Mesenchymal stem cell (in vitro differentiated cells and primary cell): ENCODE results near the gene MKLN1.

Experiments
- DNase-seq: peaks from one replicate; pipeline ENCODE4 v3.0.0-alpha.2; 2013
- H2AFZ ChIP-seq: one replicate; pipeline ENCODE4 v1.6.1; 2013; ENCODE audit warnings: low read depth, mild to moderate bottlenecking, control low read depth, inconsistent platforms, low read length, moderate library complexity
- H2AK5ac ChIP-seq: 2 replicates; pipeline ENCODE4 v1.6.1; 2013; ENCODE audit warnings: low read length, moderate library complexity, mild to moderate bottlenecking, inconsistent platforms; ENCODE audit not compliant: severe bottlenecking
- H2BK120ac ChIP-seq: one replicate; pipeline ENCODE4 v1.6.1; 2013; ENCODE audit warnings: low read depth, mild to moderate bottlenecking, inconsistent platforms, low read length, moderate library complexity
- H2BK12ac ChIP-seq, 2 experiments: one replicate each; pipeline ENCODE4 v1.6.1; 2013; ENCODE audit warnings: inconsistent platforms in 2 of 2, low read length in 2 of 2, mild to moderate bottlenecking in 2 of 2, moderate library complexity in 2 of 2, control low read depth in 1 of 2
- H2BK15ac ChIP-seq: one replicate; pipeline ENCODE4 v1.6.1; 2013; ENCODE audit warnings: mild to moderate bottlenecking, low read depth, inconsistent platforms; ENCODE audit not compliant: poor library complexity, severe bottlenecking
- H2BK5ac ChIP-seq: 2 replicates; pipeline ENCODE4 v1.6.1; 2013; ENCODE audit warnings: low read depth, mild to moderate bottlenecking, low read length, control low read depth, inconsistent platforms; ENCODE audit not compliant: poor library complexity, severe bottlenecking
- H3K14ac ChIP-seq, 2 experiments: one replicate each; pipeline ENCODE4 v1.6.1; 2013; ENCODE audit warnings: inconsistent platforms in 2 of 2, low read length in 2 of 2, control low read depth in 1 of 2, mild to moderate bottlenecking in 1 of 2, moderate library complexity in 1 of 2
- H3K18ac ChIP-seq, 2 experiments: one replicate each; pipeline ENCODE4 v1.6.1; 2013; ENCODE audit warnings: inconsistent platforms in 2 of 2, low read length in 2 of 2, control low read depth in 1 of 2, low read depth in 1 of 2, mild to moderate bottlenecking in 1 of 2
- H3K23ac ChIP-seq, 2 experiments: one replicate each; pipeline ENCODE4 v1.6.1; 2013; ENCODE audit warnings: inconsistent platforms in 2 of 2, low read length in 2 of 2, mild to moderate bottlenecking in 2 of 2, moderate library complexity in 2 of 2, control low read depth in 1 of 2
- H3K27ac ChIP-seq: 2 replicates; pipeline ENCODE4 v1.5.1; 2013; ENCODE audit warnings: mild to moderate bottlenecking, moderate library complexity, low read length, control low read depth, inconsistent platforms; ENCODE audit not compliant: poor library complexity, severe bottlenecking
- H3K27me3 ChIP-seq, 2 experiments: 2 replicates each; pipeline versions ENCODE4 v1.6.1 to v1.7.0; 2013; ENCODE audit warnings: low read length in 2 of 2, mild to moderate bottlenecking in 2 of 2, moderate library complexity in 2 of 2, control low read depth in 1 of 2, inconsistent platforms in 1 of 2; ENCODE audit not compliant: control insufficient read depth in 1 of 2, insufficient read depth in 1 of 2
- H3K36me3 ChIP-seq, 2 experiments: 2 replicates each; pipeline versions ENCODE4 v1.6.1 to v1.7.0; 2013; ENCODE audit warnings: low read length in 2 of 2, control low read depth in 1 of 2, inconsistent platforms in 1 of 2, low read depth in 1 of 2, mild to moderate bottlenecking in 1 of 2; ENCODE audit not compliant: insufficient read depth in 2 of 2, control insufficient read depth in 1 of 2
- H3K4ac ChIP-seq, 2 experiments: one replicate each; pipeline ENCODE4 v1.6.1; 2013; ENCODE audit warnings: inconsistent platforms in 2 of 2, low read length in 2 of 2, mild to moderate bottlenecking in 2 of 2, moderate library complexity in 2 of 2, control low read depth in 1 of 2, low read depth in 1 of 2
- H3K4me1 ChIP-seq: 2 replicates; pipeline ENCODE4 v1.6.1; 2013; ENCODE audit warnings: low read depth, low read length, control low read depth; ENCODE audit not compliant: control insufficient read depth, insufficient read depth
- H3K4me2 ChIP-seq: 2 replicates; pipeline ENCODE4 v1.6.1; 2013; ENCODE audit warnings: low read length, mild to moderate bottlenecking, inconsistent platforms; ENCODE audit not compliant: poor library complexity, severe bottlenecking
- H3K4me3 ChIP-seq, 2 experiments: 2 replicates each; pipeline versions ENCODE4 v1.5.1 to v1.7.0; 2013; ENCODE audit warnings: low read length in 2 of 2, mild to moderate bottlenecking in 2 of 2, control low read depth in 1 of 2, low read depth in 1 of 2; ENCODE audit not compliant: insufficient read depth in 1 of 2
- H3K79me1 ChIP-seq: replicated peaks from 2 replicates; pipeline ENCODE4 v1.6.1; 2013; ENCODE audit warnings: mild to moderate bottlenecking, control low read depth, low read length, inconsistent platforms; ENCODE audit not compliant: poor library complexity, severe bottlenecking
- H3K9ac ChIP-seq: 2 replicates; pipeline ENCODE4 v1.7.0; 2013; ENCODE audit warnings: mild to moderate bottlenecking, low read length, moderate library complexity
- H3K9me3 ChIP-seq: 2 replicates; pipeline ENCODE4 v1.7.0; 2013; ENCODE audit warnings: mild to moderate bottlenecking, low read length; ENCODE audit not compliant: control insufficient read depth
- H4K8ac ChIP-seq: one replicate; pipeline ENCODE4 v1.6.1; 2013; ENCODE audit warnings: inconsistent platforms, mild to moderate bottlenecking, low read length, moderate library complexity
- H4K91ac ChIP-seq: one replicate; pipeline ENCODE4 v1.6.1; 2013; ENCODE audit warnings: mild to moderate bottlenecking, low read length, inconsistent platforms
- WGBS: methylation state at CpG from one replicate; pipeline ENCODE4 v1.1.7; 2013; ENCODE audit warnings: mixed read lengths; 5-methylcytosine and 5-hydroxymethylcytosine counted together

The MKLN1 gene

GRCh38 chr7:131371411-131371810, 43.7 kb downstream of the MKLN1 start:
- Histone ChIP-seq H3K4me3 (no peak overlapping the region), H2AK5ac (no peak overlapping the region), H3K36me3 (peaks cover 0 to 3% of the 10 kb centered on the region in 2 experiments), H2BK12ac (no peak overlapping the region), H3K9me3 (no peaks in the 10 kb centered on the region), H3K79me1 (peaks cover 2% of the 10 kb centered on the region), H2AFZ (no peak overlapping the region), H3K4ac (no peak overlapping the region), H3K14ac (no peak overlapping the region), H3K18ac (no peak overlapping the region), H3K27ac (no peak overlapping the region), H2BK5ac (no peak overlapping the region), H4K8ac (no peak overlapping the region), H3K23ac (no peak overlapping the region), H3K27me3 (no peaks in the 10 kb centered on the region), H3K4me1 (peaks cover 4% of the 10 kb centered on the region), H3K4me2 (no peak overlapping the region), H3K9ac (no peak overlapping the region), H4K91ac (no peak overlapping the region), H2BK120ac (no peak overlapping the region), H2BK15ac (no peak overlapping the region)
- 100% methylated on average over 1 of the region's 2 CpGs for WGBS
- no peak for DNase-seq

- H2BK15ac ChIP-seq, result no peak overlapping the region
- peaks cover 4% of the 10 kb centered on the region for H3K4me1 ChIP-seq
- H4K91ac ChIP-seq, result no peak overlapping the region
- H3K27ac ChIP-seq, result no peak overlapping the region
- H3K23ac ChIP-seq, result no peak overlapping the region
- no peak overlapping the region for H2AK5ac ChIP-seq
- H3K9me3 ChIP-seq, result no peaks in the 10 kb centered on the region
- H3K9ac ChIP-seq, result no peak overlapping the region
- H3K18ac ChIP-seq, result no peak overlapping the region
- H3K36me3 ChIP-seq, result peaks cover 0 to 9% of the 10 kb centered on the region in 2 experiments
- H4K8ac ChIP-seq, result no peak overlapping the region
- H3K79me1 ChIP-seq, result peaks cover 2% of the 10 kb centered on the region
- H3K4ac ChIP-seq, result no peak overlapping the region
- H2BK120ac ChIP-seq, result no peak overlapping the region
- no peak overlapping the region for H2AFZ ChIP-seq
- no peak overlapping the region for H3K4me3 ChIP-seq
- H3K4me2 ChIP-seq, result no peak overlapping the region
- 100% methylated on average over 1 of the region's 1 CpG for WGBS
- H2BK12ac ChIP-seq, result no peak overlapping the region
- DNase-seq, result no peak
- no peaks in the 10 kb centered on the region for H3K27me3 ChIP-seq
- H3K14ac ChIP-seq, result no peak overlapping the region
- no peak overlapping the region for H2BK5ac ChIP-seq
Measured at GRCh38 chr7:131372554-131372953, 44.9 kb downstream of the MKLN1 start.

GRCh38 chr7:131374821-131375220, 47.1 kb downstream of the MKLN1 start:
- Histone ChIP-seq H3K36me3 (peaks cover 3 to 18% of the 10 kb centered on the region in 2 experiments), H2BK12ac (no peak overlapping the region), H3K18ac (no peak overlapping the region), H3K23ac (no peak overlapping the region), H2AFZ (no peak overlapping the region), H3K79me1 (peaks cover 7% of the 10 kb centered on the region), H3K4me1 (peaks cover 2% of the 10 kb centered on the region), H3K9me3 (no peaks in the 10 kb centered on the region), H2BK120ac (no peak overlapping the region), H3K14ac (no peak overlapping the region), H3K4me2 (no peak overlapping the region), H2AK5ac (no peak overlapping the region), H3K9ac (no peak overlapping the region), H2BK15ac (no peak overlapping the region), H4K91ac (no peak overlapping the region), H3K27ac (no peak overlapping the region), H2BK5ac (no peak overlapping the region), H3K27me3 (no peaks in the 10 kb centered on the region), H3K4ac (no peak overlapping the region), H3K4me3 (no peak overlapping the region), H4K8ac (no peak overlapping the region)
- DNase-seq, result no peak
- no CpG with 5 or more reads among the region's 1 CpG for WGBS

- H2BK12ac ChIP-seq, result no peak overlapping the region
- no peak overlapping the region for H3K4ac ChIP-seq
- no peaks in the 10 kb centered on the region for H3K9me3 ChIP-seq
- no peak overlapping the region for H3K27ac ChIP-seq
- no CpG with 5 or more reads among the region's 1 CpG for WGBS
- H3K4me2 ChIP-seq, result no peak overlapping the region
- no peak overlapping the region for H3K18ac ChIP-seq
- H3K4me3 ChIP-seq, result no peak overlapping the region
- H4K8ac ChIP-seq, result no peak overlapping the region
- H2AFZ ChIP-seq, result no peak overlapping the region
- peaks cover 3 to 27% of the 10 kb centered on the region in 2 experiments for H3K36me3 ChIP-seq
- no peak overlapping the region for H3K14ac ChIP-seq
- H2BK15ac ChIP-seq, result no peak overlapping the region
- no peak overlapping the region for H2BK5ac ChIP-seq
- no peaks in the 10 kb centered on the region for H3K27me3 ChIP-seq
- peak overlapping the region; percentile 43 for H3K9ac ChIP-seq
- peak; percentile 47 for DNase-seq
- no peaks in the 10 kb centered on the region for H3K4me1 ChIP-seq
- no peak overlapping the region for H3K23ac ChIP-seq
- no peak overlapping the region for H2BK120ac ChIP-seq
- H3K79me1 ChIP-seq, result peaks cover 18% of the 10 kb centered on the region
- H4K91ac ChIP-seq, result no peak overlapping the region
- no peak overlapping the region for H2AK5ac ChIP-seq
Measured at GRCh38 chr7:131381069-131381838, 53.6 kb downstream of the MKLN1 start.
